NCI-H1105 (cell line): ENCODE data around the gene CEMIP.

Source experiments
- DNase-seq: peaks from one replicate; lab custom pipeline; 2025; lab: John Stamatoyannopoulos, UW

CEMIP gene

DNA sequence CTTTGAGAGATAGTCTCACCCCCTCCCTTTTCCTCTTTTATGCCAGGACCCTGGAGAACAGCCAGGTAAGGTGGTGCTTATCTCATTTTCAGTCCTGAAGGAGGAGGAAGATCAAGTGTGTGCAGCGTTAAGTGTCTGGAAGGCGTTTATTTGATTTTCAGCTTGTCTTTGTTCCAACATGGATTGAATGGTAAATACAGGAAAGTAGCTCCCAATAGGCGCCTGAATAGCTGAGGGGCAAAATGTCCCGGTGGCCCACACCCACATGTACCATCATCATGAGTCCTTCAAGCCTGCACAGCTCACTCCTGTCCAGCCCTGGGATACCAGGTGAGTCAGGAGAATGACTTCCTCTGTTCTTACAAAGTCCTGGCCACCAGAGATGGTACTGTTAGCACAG lies 73.5 kb downstream of the CEMIP start:
- no peak for DNase-seq

DNA sequence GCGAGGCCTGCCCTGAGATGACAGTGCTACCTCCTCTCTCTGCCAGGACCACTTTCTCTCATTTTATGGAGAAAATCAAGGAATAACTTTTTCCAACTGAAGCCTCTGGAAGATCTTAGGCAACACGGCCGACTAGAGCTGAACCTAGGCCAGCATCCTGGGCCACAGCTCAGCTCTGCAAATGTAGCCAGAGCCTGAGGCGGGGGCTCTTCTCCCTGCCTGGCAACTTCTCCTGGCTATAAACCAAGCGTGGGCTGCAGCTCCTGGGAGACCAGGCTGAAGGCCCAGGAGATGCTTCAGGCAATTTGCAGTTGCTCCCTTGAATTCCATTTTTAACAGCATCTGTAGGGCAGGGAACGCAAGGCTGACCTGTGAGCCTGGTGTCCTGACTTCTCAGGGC lies 74.9 kb downstream of the CEMIP start:
- DNase-seq, result no peak

DNA sequence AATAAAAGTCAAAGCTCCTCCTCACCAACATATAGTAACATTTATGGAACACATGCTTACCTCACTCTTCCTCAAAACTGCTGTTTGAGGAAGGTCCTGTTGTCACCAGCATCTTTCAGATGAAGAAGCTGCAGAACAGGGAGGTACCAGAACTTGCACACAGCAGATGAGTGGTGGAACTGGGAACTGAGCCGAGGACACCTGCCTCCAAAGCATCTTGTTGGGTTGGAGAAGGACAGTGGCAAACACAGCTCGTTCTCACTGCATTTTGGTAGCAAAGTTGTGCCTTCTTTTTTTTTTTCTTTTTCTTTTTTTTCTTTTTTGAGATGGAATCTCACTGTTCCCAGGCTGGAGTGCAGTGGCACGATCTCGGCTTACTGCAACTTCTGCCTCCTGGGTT lies 76.0 kb downstream of the CEMIP start:
- no peak for DNase-seq

DNA sequence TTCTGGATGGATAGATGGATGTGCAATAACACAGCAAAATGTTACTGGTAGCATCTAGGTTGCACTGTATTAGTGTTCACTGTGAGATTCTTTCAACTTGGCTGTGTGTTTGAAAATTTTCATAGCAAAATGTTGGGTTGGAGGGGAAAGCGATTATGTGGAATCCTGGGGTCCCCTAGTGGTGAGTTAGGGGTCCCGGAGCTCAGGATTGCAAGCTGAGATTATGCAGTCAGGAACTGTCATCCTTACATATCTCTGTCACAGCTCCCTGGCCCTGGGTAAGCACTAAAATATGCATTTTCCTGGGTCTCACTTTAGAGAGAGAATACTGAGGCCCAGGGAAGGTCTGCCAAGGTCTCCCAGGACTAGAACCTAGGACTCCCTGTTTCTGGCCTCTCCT lies 77.2 kb downstream of the CEMIP start:
- no peak for DNase-seq

DNA sequence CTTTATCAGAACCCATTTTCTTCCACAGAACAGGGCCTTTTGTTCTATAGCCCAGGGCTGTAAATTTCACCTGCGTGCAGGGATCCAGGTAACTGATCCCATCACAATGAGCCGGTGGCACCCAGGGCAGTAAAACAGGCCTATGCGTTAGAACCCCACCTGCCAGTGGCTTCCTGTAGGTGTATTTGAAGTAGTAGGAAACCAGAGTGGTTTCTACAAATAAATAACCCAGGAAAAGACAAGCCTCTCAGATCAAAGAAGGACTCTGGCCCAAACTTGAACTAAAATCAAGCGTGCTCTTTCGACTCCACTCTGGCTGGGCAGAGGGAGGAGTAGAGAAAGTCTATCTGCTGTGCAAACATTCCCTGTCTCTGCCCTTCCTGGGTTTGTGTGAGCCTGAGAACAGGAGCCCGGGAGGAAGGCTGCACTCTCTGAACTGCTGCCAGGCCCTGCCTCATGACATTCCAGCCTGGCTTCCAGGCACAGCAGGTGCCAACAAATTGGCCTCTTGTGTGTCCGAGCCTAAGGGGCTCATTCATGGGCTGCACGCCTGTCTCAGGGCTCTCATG lies 77.7 kb downstream of the CEMIP start:
- DNase-seq, result peak; percentile 32

DNA sequence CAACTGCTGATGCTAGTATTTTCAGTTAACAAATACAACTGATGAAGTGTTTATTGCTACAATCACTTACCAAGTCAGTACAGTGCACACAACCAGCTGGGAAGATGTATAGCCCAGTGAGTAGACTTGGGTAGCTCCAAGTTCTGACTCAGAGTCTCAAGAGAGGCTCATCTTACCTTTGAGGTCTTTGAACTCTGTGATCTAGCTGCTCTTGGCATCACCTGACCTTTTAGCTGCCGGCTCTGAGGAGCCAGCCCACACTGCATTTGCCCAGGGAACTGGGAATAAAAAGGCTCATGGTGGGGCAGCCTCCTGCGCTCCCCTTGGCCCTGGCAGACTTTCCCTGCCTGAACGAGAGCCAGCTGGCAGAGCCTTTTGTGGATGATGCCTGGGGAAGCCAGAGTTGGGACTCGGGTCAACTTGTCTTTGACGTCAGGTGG lies 82.6 kb downstream of the CEMIP start:
- DNase-seq, result no peak

DNA sequence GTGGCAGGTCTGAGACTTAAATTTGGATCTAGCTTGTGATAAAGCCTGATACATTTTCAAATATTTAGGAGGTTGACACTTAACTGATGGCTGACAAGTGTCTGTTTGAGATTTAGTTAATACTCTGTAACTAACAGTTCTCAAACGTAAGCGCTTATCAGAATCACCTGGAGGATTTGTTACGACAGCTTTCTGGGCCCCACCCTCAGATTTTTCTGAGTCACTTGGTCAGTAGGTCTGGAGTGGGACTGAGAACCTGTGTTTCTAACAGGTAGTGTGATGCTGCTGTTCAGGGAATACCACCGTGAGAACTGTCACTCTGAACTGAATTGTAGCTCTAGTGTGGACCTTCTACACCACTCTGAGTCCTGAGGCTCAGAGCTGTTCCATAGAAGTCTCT lies 85.5 kb downstream of the CEMIP start:
- no peak for DNase-seq

DNA sequence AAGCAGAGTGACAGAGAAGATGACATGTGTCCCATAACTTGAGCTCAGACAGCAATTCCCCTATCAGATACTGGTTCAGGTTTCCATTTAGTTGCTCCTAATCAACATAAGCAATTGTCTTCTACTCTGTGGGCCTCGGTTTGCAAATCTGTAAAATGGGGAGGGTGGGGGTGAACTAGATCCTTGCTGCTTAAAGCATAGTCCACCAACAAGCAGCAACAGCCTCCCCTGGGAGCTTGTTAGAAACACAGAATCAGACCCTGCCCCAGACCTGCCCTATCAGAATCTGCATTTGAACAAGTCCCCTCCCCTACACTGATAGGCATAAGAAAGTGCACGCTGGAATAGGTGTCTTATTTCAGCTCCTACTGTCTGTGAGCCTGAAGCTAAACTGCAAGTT lies 87.8 kb downstream of the CEMIP start:
- no peak for DNase-seq

DNA sequence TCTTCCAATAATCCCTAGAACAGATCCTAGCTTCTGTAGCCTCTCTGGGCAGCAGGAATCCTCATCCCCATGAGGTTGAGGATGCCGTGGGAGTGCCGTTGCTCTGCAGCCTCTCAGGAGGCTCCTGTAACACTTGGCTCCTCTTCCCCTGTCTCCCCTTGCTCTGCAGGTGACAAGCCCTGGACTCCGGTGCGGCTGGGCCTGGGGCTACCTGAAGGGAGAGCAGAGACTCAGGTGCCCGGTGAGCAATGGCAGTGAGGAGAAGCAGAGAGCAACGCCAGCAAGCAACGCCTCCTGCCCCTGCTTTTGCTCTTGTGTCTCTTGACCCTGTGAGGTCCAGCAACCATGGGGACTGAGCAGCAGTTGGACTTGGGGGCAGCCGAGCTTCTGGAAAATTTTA lies 91.2 kb downstream of the CEMIP start:
- DNase-seq, result no peak

DNA sequence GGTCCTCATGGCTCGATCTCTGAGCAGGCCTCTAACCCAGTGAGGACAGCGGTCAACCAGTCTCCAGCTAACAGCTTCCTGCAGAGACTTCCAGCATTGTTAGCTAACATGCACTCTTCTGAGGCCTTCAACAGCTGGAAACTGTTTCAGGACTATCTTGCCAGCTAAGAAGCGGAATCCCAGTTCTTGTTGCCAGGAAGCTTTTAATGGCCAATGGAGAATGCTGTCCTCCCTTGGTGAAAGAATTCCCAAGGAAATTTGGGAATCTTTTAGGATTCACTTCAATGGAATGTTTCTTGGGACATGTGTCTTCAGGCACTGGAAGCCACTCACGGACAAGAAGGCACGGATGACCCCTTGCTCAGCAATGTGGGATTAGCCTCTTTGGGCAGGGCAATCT lies 91.7 kb downstream of the CEMIP start:
- DNase-seq, result no peak

DNA sequence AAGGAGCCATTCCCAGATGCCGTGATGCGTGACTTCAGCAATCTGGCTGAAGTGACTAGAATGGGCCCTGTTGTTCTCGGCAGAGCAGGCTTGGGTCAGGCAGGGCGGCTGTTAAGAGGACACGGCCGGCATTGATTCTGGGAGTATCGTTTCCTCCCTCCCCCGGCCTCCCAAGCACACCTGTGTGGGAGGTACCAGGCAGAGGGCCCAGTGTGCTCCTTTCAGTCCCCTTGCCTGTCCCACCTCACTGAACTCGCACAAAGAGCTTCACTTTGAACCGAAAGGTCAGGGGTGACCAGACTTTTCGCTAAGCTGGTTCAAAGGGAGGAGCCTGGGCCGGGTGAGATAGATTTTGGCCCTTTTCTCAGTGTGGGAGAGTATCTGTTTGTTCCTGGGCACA lies 92.7 kb downstream of the CEMIP start:
- DNase-seq, result no peak

DNA sequence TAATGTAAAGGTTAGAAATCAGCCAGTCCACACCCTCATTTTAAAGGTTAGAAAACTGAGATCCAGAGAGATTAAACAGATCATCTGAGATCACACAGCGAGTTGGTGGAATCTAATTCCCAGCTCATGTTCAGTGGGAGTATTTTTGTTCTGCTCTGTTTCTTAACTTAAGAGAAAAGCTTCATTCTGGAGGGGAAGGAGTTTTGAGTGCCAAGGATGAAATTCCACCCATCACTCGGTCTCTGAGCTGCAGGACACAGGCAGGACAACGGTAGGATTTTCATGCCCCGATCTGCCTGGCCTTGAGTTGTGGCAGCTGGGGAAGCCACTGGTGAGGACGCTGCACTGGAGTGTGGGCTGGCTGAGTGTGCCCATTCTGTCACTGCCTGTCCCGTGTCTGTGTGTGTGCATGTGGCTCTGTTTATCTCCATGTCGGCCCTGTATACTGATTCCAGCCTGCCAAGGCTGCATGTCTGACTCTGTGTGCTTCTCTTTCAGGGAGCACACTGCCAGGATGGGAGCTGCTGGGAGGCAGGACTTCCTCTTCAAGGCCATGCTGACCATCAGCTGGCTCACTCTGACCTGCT lies 94.3 kb downstream of the CEMIP start:
- DNase-seq, result no peak

DNA sequence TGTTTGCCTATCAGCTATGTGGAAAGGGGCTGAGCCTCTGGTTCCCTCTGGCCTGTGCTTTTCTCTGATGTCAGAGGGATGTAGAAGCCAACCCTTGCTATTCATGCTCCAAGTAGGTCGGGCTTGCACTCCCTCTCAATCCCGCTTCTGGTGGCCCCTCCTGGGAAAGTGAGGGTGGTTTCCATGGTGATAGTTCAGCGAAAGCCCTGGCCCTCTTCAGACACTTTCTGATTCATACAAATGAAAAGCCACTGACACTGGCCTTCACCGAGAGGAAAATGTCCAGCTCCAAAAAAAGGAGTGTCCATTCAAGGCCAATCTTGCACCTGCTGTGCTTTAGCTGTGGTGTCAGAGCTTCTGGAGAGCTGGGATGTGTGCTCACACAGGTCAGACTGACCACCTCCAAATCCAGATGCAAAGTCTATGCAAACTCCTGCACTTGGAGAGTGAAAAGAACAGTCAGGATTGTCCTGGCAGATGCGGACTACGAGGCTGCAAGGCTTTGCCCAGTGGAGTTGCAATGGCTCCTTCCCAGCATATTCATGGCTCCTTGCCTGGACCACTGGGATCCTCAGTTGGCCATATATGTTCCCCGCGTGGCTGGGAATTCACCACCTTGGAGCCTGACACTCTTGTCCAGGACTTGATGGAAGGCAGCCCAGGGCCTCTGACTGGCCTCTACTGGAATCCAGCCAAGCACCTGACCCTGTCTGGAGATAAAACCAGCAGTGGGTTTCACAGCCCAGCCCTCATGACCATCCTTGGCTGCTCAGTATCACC lies 96.6 kb downstream of the CEMIP start:
- DNase-seq, result no peak

DNA sequence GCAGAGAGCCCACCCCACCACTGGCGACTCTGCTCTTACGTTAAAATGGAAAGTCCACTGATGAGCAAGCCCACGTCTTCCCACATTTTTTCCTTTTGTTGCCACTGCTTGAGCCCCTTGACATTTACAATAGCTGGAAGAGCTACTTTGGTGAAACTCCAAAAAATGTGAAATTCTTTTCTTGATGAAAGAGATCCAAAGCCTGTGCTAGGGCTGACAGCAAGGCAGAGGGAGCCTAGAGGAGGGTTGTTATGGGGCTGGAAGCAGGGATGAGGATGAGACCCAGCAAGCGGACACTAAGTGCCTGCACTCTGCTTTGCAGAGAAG lies 97.1 kb downstream of the CEMIP start:
- no peak for DNase-seq

DNA sequence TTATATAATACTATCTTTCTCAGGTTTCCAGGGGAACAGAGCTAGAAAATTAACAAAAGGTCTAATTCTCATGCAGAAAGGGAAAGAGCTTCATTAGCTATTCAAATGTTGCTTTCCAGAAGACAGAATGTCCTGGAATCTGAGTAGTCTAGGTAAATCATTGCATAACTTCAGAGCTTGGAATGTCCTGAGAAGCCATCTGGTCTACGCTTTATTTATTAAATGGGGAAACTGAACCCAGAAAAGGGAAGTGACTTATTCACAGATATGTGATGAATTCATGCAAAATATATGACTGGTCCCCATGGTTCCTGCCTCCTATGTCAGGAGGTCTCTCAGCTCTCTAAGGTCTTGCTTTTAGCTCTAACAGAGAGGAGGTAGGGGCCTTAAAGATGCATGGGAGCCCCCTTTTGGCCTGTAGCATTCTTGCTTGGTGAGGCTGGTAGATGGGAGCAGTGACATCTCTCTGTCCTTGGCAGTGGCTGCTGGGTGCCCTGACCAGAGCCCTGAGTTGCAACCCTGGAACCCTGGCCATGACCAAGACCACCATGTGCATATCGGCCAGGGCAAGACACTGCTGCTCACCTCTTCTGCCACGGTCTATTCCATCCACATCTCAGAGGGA lies 99.2 kb downstream of the CEMIP start:
- DNase-seq, result no peak

DNA sequence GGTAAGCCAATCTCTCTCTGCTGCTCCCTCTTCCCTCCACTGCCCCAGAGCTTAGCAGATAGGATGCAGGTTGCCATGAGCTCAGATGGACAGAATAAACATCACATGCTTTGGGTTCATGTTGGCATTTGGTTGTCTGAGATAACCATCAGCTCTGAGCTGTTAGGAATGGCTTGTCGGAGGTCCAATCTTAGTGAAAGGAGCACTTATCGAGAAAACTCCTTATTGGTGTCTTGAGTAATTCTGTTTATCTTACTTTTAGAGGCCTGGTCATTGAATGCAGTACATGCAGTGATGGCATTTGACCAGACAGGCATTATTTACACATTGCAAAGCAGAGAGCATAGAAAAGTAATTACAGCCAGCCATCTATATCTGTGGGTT lies 99.7 kb downstream of the CEMIP start:
- DNase-seq, result no peak

DNA sequence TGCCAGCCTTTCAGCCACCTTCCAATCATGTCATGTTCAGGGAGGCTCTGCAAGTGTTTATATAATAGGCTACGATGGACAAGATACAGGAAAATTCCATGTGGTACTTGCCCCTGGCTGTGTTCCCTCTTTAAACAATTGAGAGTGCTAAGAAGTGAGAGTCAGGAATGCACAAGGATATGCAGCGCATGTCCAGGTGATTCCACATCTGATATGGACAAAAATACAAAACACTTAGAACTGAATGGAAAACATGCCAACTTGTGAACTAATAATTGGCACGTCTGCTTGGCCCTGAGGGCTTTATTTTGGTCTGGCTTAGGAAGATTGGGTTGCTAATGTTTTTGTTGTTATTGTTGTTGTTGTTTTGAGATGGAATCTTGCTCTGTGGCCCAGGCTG lies 100.9 kb downstream of the CEMIP start:
- no peak for DNase-seq

DNA sequence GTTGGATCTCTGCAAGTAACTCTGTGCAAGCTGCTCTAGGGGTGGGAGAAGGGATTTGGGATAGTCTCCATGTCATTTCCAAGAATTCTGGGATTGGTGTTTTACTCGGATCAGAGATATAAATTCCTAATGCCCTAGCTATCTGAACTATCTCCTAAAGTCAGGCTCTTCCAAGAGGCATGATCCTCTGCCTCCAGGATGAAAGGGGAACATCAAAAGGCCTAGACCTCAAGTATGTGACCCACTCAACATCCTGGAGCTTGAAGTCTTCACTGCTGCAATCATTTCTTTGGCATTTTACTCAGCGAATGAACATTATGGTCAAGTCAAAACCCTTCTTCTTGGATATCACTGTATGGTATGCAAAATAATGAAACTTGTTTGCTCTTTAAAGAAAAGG lies 104.5 kb downstream of the CEMIP start:
- no peak for DNase-seq

DNA sequence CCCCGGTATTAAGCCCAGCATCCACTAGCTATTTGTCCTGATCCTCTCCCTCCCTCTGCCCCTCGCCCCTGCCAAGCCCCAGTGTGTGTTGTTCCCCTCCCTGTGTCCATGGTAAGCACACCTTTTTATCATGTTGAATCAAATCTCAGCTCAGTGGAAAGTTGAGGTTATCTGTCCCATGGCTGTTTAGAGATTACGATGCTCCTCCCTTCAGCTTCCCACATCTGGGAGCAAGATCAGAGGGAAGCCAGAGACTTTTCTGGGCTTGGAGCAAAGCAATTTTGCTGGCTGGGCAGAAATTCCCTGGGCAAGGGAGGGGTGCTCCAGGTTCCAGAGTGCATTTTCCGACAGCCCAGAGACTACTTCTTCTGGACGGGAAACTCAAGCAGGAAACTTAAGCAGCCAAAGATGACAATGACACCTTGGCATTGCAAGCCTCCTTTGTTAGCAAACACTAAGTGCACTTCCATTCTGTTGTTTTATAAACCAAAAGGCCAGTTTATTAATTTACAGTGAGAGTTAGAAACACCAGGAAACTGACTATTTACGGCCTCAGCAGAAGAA lies 105.9 kb downstream of the CEMIP start:
- DNase-seq, result no peak

DNA sequence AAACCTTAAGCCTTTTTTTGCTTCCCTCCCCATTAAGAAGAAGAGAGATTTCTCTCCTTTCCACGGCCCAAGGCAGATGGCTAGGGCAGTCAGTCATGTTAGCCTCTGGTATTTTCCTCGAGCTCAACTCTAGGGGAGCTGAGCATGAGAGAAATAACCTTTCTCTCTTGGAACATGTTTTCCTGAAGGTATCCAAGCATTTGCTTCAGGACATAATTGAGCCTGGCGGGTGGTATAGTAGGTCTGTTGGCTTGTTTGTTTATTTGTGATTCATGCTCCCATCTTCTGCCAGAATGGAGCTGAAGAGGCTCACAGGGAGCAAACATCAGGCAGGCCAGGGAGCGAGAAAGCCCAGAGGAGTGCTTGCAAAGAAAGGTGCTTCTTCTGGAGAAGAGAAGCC lies 108.0 kb downstream of the CEMIP start:
- no peak for DNase-seq

DNA sequence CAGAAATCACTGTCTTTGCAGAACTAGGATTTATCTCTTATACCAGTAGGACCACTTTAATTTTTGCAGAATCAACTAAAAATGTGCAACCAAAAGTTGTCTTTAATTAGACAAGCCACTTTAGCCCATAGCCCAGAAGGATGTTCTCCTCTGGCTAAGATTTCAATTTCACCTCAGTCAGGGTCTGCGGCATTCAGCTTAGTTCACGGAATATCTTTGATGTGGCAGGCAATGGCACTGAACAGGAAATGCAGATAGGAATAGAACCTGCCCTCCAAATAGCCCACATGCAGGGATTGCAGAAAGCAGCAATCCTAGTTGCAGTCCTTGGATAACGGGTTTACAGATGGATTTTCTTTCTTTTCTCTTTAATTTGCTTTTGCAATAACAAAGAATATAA lies 109.7 kb downstream of the CEMIP start:
- DNase-seq, result no peak

DNA sequence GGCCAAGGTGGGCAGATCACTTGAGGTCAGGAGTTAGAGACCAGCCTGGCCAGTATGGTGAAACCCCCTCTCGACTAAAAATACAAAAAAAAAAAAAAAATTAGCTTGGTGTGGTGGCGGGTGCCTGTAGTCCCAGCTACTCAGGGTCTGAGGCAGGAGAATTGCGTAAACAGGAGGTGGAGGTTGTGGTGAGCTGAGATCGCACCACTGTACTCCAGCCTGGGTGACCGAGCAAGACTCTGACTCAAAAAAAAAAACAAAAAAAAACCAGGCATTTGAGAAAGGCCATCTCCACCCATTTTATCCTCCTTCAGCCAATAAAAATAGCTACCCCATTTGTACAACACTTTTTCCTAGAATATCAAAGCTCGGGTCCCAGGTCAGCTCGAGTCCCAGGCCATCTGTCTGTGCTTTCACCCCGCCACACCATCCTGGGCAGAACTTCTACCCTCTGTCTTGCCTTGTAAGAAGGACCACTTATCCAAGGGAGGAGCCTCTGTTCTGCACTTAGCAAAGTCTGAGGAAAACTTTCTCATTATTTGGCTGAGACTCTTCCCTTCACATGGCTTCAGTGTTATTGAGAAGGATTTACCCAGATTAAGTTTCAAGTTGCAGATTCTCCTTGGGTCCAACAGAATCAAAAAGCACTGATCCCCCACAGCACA lies 111.3 kb downstream of the CEMIP start:
- no peak for DNase-seq

DNA sequence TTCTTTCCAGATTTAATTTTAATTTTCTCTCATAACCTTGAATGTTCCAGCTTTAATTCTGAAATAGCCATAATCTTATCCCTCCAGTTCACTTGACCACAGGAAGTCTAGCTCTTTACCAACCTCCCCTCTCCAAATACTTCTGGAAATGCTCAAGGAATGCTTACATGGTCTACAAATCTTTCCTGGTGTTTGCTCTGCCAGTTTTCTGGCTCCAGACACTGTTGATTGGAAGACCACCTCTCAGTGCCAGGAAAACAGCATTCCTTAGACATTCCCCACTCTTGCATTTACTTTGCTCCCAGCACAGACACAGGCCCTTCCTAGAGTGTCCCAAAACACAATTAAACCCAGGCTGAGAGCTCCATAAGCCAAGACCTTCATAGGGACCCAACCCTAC lies 111.8 kb downstream of the CEMIP start:
- no peak for DNase-seq
